ENCODE data around the gene GOLGA6L22. TPM values are rescaled to one million over a fixed set of nuclear protein-coding genes. Genes with fewer than 3 reads are reported as not detected.
"Not testable (repeated sequence)": the region's sequence is repeated elsewhere in the genome, so short reads cannot be mapped to it uniquely, and the experiment has no call there.

The GOLGA6L22 gene
- total RNA-seq, 3 donors from 2014 or later: not detected

GRCh38 chr15:22516140-22516539, 57.4 kb downstream of the GOLGA6L22 start:
- H3K4me3 ChIP-seq; H3K27me3 ChIP-seq; DNase-seq (ENCODE audit: low spot score in 2 of 2); H3K4me1 ChIP-seq; H3K36me3 ChIP-seq; intact Hi-C loops (cut with DNase I; ENCODE audit: low total_unique reads); H3K9me3 ChIP-seq; H3K27ac ChIP-seq: not testable (repeated sequence)
